ENCODE results near the gene KDF1.
A peak's percentile ranks its signal among the peaks of the same experiment; 100 is the strongest.

KDF1 gene

DNA sequence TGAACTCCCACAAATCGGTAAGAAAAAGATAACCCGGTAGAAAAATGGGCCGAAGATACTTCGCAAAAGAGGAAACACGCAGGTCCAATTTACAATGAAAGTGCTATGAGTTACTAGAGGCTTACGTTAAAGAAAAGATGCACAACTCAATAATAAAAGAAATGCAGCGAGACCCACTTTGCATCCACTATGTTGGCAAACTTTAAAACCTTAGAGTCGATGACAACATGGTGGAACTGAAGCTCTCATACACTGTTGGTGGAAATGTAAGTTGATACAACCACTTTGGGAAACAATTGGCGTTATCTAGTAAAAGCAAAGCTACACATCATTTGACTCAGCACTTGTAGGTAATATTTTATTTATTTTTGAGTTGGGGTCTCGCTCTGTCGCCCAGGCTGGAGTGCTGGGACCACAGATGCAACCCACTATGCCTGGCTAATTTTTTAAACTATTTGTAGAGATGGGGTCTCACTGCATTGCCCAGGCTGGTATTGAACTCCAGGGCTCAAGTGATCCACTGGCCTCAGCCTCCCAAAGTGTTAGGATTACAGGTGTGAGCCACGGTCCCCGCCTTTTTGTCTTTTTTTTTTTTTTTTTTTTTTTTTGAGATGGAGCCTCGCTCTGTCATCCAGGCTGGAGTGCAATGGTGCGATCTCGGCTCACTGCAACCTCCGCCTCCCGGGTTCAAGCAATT is 59.3 kb downstream of the KDF1 start:
- Histone ChIP-seq H3K9me3 (ENCODE audit: insufficient read depth, low read length) (no peaks in the 10 kb centered on the region), H3K36me3 (ENCODE audit: insufficient read depth, insufficient read length, low read length) (peaks cover 36% of the 10 kb centered on the region), H3K4me3 (ENCODE audit: insufficient read length, low read depth) (peak overlapping the region; percentile 93), H3K4me1 (ENCODE audit: insufficient read depth, insufficient read length) (no peaks in the 10 kb centered on the region), H3K9ac (ENCODE audit: insufficient read length, low read depth) (peak overlapping the region; percentile 97), H3K27me3 (ENCODE audit: insufficient read depth, insufficient read length) (no peaks in the 10 kb centered on the region)
- no peak for TF ChIP-seq YY1 (IDR thresholded peaks at IDR 0.05; ENCODE audit: insufficient read depth, insufficient read length)
- DNase-seq (ENCODE audit: low read depth, low spot score), result no peak

DNA sequence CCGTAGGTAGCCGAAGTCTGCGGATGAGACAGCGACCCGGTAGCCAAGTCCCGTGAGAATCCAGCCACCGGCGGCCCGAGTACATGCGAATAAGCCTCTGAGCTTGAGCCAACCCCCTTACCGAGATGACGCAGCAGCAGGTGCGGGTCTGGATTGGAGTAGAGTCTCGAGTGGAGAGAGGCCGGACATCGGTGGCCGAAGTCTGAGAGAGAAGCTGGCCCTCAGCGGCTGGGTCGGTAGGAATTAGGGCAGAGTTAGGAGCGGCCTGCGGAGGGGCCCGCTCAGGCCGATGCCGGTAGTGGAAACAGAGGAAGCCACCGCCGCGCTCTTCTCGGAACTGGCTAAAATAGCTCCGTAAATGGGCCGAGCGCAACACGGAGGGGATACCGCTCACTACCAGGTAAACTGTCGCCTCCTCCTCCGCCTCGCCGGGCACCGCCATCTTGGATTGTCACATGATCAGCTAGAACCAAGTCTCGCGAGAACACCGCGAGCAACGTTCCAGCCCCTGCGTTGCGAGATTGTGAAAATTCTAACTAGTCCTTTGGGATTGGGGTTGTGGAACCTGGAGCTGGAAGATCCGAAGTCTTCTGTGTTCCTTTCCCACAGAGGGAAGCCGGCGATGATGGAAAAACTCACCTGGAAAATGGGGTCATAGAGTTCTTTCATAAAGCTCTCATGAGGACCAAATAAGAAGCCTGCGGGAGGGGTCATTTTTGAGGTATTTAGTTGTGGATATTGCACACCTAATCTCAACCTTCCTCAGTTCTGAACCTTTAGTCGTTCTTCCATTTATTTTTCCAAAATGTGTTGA is 60.1 kb downstream of the KDF1 start, which contains the start of gene GPATCH3:
Gene GPATCH3 (minus strand): TSS at position 467 of the 814 bp plus-strand sequence. CDS start 25 bp downstream, at position 442.
- TF ChIP-seq YY1 (IDR thresholded peaks at IDR 0.05; ENCODE audit: insufficient read depth, insufficient read length) (peak; percentile 98), SUZ12 (IDR thresholded peaks at IDR 0.05; ENCODE audit: extremely low read depth, insufficient read depth, insufficient read length) (no peak)
- H3K4me3 ChIP-seq (ENCODE audit: insufficient read length, low read depth), result peak within 1 kb of the TSS; percentile 93
- H3K27me3 ChIP-seq (ENCODE audit: insufficient read depth, insufficient read length), result no peaks in the 10 kb centered on the region
- peak; percentile 96 for DNase-seq (ENCODE audit: low read depth, low spot score)
- peak within 1 kb of the TSS; percentile 97 for H3K9ac ChIP-seq (ENCODE audit: insufficient read length, low read depth)
- peaks cover 43% of the 10 kb centered on the region for H3K36me3 ChIP-seq (ENCODE audit: insufficient read depth, insufficient read length, low read length)
- no peaks in the 10 kb centered on the region for H3K9me3 ChIP-seq (ENCODE audit: insufficient read depth, low read length)
- no peaks in the 10 kb centered on the region for H3K4me1 ChIP-seq (ENCODE audit: insufficient read depth, insufficient read length)
